Measurements from ENCODE around the gene SGPL1. TPM values are rescaled to one million over a fixed set of nuclear protein-coding genes. Genes with fewer than 3 reads are reported as not detected.
A peak's percentile ranks its signal among the peaks of the same experiment; 100 is the strongest.

The SGPL1 gene
- total RNA-seq, 1 experiment from 2014 or later: 52.6 TPM

- no CpG with 5 or more reads among the region's 5 CpGs for WGBS (ENCODE audit: extremely low coverage, insufficient read length, low lambda C conversion rate)
- no peak for TF ChIP-seq CTCF (conservative IDR thresholded peaks at IDR 0.05)
These were observed 96.8 kb downstream of the SGPL1 start for GRCh38 chr10:70912556-70912955.

More at GRCh38 chr10:70912556-70912955, 96.8 kb downstream of the SGPL1 start:
- Histone ChIP-seq H2BK120ac (ENCODE audit: low read depth, low read length, poor library complexity, severe bottlenecking) (no peak overlapping the region), H2BK5ac (ENCODE audit: insufficient read length, low read length) (no peak overlapping the region), H3K18ac (ENCODE audit: insufficient read length, low read depth, low read length) (no peak overlapping the region), H2AK5ac (ENCODE audit: insufficient read length, low read length) (no peak overlapping the region), H2AFZ (ENCODE audit: low read length) (no peak overlapping the region), H3K4me1 (ENCODE audit: insufficient read depth, low read length) (no peaks in the 10 kb centered on the region), H3K79me1 (ENCODE audit: insufficient read depth, low read depth, low read length, poor library complexity, severe bottlenecking) (no peaks in the 10 kb centered on the region), H3K56ac (ENCODE audit: insufficient read length, low read depth, low read length) (no peak overlapping the region), H4K91ac (ENCODE audit: insufficient read length, low read depth, low read length) (no peak overlapping the region), H3K9ac (ENCODE audit: extremely low read depth, insufficient read length, low read length) (no peak overlapping the region), H3K27me3 (ENCODE audit: insufficient read depth, low read length) (no peaks in the 10 kb centered on the region), H3K9me3 (ENCODE audit: control insufficient read depth, low read depth, low read length) (no peaks in the 10 kb centered on the region), H3K14ac (ENCODE audit: insufficient read depth, low read length) (no peak overlapping the region), H3K4ac (ENCODE audit: low read depth, low read length) (no peak overlapping the region), H3K23me2 (ENCODE audit: insufficient read length, low read depth, low read length, poor library complexity, severe bottlenecking) (no peaks in the 10 kb centered on the region), H3K27ac (ENCODE audit: insufficient read length, low read depth, low read length) (no peak overlapping the region), H3K79me2 (ENCODE audit: insufficient read depth, low read length) (no peaks in the 10 kb centered on the region), H4K20me1 (ENCODE audit: control insufficient read depth, insufficient read depth, insufficient read length) (peaks cover 5% of the 10 kb centered on the region), H3T11ph (ENCODE audit: low read length) (no peak overlapping the region), H3K23ac (ENCODE audit: insufficient read length, low read depth, low read length) (no peak overlapping the region), H4K8ac (replicated peaks; ENCODE audit: insufficient read length, low read depth, low read length) (no peak overlapping the region), H2BK12ac (ENCODE audit: insufficient read length, low read depth, low read length) (no peak overlapping the region), H3K4me2 (ENCODE audit: insufficient read depth, insufficient read length, low read length) (no peak overlapping the region), H2BK15ac (ENCODE audit: low read depth, low read length) (no peak overlapping the region), H2BK20ac (ENCODE audit: low read depth, low read length, poor library complexity, severe bottlenecking) (no peak overlapping the region), H4K5ac (ENCODE audit: insufficient read length, low read depth, low read length) (no peak overlapping the region)
- 0 out of 4 replicates have a peak, but pooled peaks cover 0 to 4% of the 10 kb centered on the region in 2 experiments for H3K4me1 Mint-ChIP-seq
- H3K27ac Mint-ChIP-seq: peak overlapping the region in 1 of 3 experiments; percentile 45; a peak in 1 of 7 replicates
- H3K27me3 Mint-ChIP-seq (ENCODE audit: low read depth): peaks cover 12% of the 10 kb centered on the region
- peaks cover 0 to 2% of the 10 kb centered on the region in 2 experiments; a peak in 1 of 5 replicates for H3K9me3 Mint-ChIP-seq
- H3K36me3 Mint-ChIP-seq (ENCODE audit: insufficient read depth in 1 of 3, low read depth in 3 of 3): no peaks in the 10 kb centered on the region
- DNase-seq: no peak
- no peak overlapping the region; a peak in 1 of 5 replicates for H3K4me3 Mint-ChIP-seq
